AG09309 (cell line): ENCODE measurements around the gene AK4.

Experiments
- DNase-seq: peaks from one replicate; pipeline ENCODE4 v3.0.0-alpha.2; 2010; ENCODE audit warnings: low read depth
- H3K4me3 ChIP-seq: 2 replicates; pipeline ENCODE4 v1.5.1; 2011; ENCODE audit warnings: mild to moderate bottlenecking, low read depth, low read length, moderate library complexity; ENCODE audit not compliant: control insufficient read depth
- CTCF ChIP-seq: IDR thresholded peaks from 2 replicates; pipeline ENCODE4 v1.5.1; 2011; ENCODE audit warnings: mild to moderate bottlenecking, low read depth, low read length, inconsistent platforms; ENCODE audit not compliant: insufficient read depth, control insufficient read depth; ENCODE audit errors: missing control alignments

Gene AK4

DNA sequence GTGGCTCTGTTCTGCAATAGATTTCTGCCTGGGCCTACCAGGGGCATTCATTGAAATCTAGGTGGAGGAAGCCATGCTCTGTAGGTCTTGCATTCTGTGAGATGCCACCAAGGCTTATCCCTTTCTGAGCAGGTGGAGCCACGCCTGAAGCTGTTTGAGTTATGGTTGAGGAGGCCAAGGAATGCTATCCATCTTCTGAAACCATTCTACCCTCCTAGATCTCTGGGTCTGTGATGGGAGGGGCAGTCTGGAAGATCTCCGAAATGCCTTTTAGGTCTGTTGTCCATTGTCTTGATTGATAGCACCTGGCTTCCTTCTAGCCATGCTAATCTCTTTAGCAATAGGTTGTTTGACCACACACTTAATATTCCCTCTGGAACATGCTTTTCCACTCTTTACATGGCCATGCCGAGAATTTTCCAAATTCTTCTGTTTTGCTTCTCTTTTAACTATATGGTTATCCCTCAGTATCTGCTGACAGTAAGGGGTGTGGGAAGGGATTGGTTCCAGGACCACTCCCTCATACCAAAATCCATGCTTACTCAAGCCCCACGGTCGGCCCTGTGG is 45.2 kb downstream of the AK4 start:
- no peak for DNase-seq
- no peak overlapping the region for H3K4me3 ChIP-seq
- no peak for TF ChIP-seq CTCF

DNA sequence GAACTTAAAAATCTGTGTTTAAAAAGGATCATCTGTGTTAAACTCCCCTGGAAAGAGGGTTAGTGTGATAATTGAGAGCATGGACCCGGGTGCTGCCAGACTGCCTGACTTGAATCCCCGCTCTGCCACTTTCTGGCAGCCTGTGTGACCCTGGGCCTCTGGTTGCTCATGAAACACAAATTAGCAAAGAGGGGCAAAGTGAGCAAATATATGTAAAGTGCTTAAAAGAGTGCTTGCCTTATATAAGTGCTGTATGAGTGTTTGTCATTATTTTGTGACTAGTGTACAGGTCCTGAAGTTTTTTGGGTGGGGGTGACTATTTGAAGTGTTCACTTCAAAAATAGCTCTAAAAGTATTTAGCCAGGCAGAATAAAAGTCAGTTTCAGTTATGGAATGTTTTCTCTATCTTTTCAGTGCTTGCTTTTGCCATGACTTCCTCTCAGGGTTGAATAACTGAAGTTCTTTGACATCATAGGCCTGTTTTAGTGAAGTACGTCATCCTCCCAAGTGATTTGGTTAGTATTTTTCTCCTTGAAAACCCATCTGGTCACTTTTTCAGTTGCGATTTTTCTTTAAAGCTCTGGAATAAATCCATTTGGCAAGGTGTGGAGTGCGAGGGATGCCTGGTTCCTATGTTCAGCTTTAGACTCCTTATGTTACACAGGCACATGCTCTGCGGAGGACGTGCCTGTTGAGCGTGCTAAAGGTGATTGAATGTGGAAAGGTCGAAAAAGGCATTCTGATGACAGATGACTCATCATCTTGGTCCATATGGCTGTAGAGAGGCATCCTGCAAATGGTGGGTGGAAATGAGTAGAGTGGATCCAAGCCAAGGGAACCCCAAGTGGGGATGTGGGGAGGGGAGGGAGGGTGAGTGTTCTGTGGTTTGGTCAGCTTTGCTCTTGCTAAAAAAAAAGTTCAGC is 47.8 kb downstream of the AK4 start:
- no peak for TF ChIP-seq CTCF
- no peak for DNase-seq
- H3K4me3 ChIP-seq: no peak overlapping the region

DNA sequence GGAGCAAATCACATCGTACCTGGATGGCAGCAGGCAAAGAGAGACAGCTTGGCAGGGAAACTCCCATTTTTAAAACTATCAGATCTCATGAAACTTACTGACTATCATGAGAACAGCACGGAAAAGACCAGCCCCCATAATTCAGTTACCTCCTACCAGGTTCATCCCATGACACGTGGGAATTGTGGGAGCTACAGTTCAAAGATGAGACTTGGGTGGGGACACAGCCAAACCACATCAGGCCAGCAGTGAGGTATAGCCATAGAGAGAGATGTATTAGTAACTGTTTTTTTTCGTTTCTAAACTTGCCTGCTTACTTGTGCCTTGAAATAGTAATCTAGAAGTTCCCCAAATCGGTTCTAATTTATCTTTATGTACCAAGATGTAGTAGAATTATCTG is 48.9 kb downstream of the AK4 start:
- no peak overlapping the region for H3K4me3 ChIP-seq
- TF ChIP-seq CTCF: no peak
- no peak for DNase-seq

- no peak for TF ChIP-seq CTCF
- no peak overlapping the region for H3K4me3 ChIP-seq
- DNase-seq: no peak
Measured at GRCh38 chr1:65197636-65198035, 49.6 kb downstream of the AK4 start.

DNA sequence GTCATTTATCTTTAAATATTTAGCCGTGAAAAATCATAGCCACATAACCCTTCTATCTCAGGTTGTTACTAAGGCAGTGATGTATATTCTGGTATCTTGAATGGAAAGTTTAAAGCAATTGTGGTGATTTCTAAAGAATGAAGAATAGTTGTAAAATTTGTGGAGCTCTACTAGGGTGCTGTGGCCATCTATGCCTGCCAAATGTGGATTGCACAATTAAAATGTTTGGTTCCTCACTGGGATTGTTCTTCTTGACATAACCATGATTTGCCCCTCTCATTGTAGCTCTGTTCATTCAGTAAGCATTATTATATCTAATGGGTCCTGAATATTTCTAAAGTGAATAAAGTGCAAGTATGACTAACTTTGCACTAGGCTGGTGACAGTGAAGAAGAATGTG is 50.1 kb downstream of the AK4 start:
- no peak overlapping the region for H3K4me3 ChIP-seq
- no peak for TF ChIP-seq CTCF
- no peak for DNase-seq

DNA sequence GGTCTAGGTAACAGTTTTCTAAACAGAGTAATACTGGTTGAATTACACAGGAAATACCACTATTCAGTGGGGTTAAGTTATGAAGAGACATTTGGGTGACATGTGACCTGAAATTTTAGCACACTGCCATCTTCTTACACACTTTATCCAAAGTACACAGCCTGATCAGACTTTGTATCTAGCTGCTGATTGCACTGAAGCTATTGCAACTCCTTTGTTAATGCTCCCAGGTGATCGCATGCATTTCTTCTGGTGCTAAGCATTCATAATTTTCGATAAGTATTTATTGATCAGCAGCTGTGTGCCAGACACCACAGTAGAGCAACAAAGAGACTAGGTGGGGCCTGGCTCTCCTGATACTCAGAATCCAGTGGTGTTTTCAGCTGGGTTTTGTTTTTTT is 52.4 kb downstream of the AK4 start:
- TF ChIP-seq CTCF: no peak
- no peak overlapping the region for H3K4me3 ChIP-seq

More for the DNA sequence above, 52.4 kb downstream of the AK4 start:
- DNase-seq: no peak
